HG03457 (cell line): ENCODE measurements around the gene ACTN4.

ENCODE experiments used
- ATAC-seq: cut with Tn5 transposase; IDR thresholded peaks from one replicate; pipeline ENCODE4 v1.9.1; 2021; ENCODE audit warnings: moderate number of reproducible peaks; ENCODE audit not compliant: unreplicated experiment

ACTN4 gene

GRCh38 chr19:38660724-38661123 lies 13.3 kb downstream of the ACTN4 start:
- no peak for ATAC-seq

- ATAC-seq = no peak
Observed at GRCh38 chr19:38661136-38661535, 13.7 kb downstream of the ACTN4 start.

- no peak for ATAC-seq
Observed at GRCh38 chr19:38661996-38662395, 14.5 kb downstream of the ACTN4 start.

DNA sequence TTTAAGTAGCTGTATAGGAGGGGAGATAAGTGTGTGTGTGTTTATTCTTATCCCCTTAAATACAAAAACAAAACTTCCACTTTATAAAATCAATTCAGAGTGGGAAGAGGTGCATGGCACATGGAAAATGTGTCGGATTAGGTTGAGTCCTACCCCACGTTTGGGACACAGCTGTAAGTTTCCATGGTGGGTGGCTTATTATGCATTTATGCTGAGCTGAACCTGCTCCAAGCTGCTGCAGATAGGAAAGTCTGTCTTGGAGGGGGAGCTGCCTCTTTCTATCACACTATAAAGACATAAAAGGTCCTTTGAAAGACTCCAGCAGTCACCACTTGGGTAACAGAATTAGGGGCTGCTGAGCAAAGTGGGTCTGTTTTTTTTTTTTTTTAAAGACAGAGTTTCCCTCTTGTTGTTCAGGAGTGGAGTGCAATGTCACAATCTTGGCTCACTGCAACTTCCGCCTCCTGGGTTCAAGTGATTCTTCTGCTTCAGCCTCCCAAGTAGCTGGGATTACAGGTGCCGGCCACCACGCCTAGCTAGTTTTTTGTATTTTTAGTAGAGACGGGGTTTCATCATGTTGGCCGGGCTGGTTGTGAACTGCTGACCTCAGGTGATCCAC lies 15.2 kb downstream of the ACTN4 start:
- no peak for ATAC-seq

GRCh38 chr19:38663156-38663651 lies 15.8 kb downstream of the ACTN4 start:
- no peak for ATAC-seq

DNA sequence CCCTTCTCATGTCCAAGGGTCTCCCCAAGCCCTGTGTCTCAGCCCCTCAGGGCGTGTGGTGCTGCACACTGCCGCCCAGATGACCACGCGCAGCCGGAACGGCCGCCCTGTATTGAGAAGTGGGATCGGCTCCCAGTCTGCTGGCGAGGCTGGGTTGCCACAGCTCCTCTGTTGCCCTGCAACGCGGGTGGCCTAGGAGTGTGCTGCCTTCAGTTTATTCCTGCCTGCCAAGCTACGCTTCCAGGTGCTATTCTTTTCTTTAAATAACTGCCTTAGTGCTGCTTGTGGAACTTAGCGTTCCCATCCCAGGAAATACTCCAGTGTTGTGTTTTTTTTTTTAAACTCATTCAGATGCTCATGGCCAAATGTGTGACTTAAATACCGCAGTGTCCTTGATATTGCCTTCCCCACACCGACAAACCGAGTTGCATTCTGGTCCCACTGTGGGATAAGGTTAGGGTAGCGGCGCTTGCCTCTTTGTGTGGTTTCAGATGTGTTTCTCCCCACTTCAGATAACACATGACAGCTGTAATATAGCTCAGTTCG lies 16.6 kb downstream of the ACTN4 start:
- ATAC-seq = no peak

GRCh38 chr19:38664503-38665211 lies 17.2 kb downstream of the ACTN4 start:
- no peak for ATAC-seq

- ATAC-seq = no peak
Observed at GRCh38 chr19:38665219-38665931, 17.9 kb downstream of the ACTN4 start.

DNA sequence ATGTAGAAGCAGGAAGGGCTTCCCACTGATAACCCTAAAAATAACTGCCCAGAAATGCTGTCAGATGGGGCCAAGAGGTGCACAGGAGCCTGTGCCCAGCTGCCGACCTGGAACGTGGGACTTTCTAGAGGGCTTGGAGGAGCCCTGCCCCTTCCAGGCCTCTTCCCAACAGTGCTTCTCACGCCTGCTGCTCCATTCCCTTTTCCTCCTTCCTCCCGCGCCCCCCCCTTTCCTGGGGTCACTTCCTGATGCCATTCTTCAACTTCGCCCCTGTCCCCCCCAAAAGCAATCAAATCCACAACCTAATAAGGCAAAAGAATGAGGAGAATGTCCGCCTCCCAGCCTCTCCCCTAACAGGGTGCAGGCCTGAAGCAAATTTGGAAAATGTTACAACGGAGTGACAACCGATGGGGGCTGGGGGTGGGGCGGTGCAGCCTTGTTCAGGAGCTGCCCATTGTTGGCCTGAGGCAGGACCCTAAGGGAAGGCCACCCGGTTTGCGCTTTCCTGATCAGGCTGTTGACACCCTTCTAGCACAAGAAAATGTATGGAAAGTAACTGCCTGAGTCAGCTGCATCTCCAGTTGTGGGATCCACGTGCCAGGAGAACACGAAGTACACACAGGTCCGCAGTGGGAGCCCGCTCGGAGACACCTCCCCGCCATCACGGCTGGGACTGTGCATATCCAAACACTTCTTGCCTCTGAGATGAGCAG lies 18.7 kb downstream of the ACTN4 start:
- ATAC-seq = no peak

DNA sequence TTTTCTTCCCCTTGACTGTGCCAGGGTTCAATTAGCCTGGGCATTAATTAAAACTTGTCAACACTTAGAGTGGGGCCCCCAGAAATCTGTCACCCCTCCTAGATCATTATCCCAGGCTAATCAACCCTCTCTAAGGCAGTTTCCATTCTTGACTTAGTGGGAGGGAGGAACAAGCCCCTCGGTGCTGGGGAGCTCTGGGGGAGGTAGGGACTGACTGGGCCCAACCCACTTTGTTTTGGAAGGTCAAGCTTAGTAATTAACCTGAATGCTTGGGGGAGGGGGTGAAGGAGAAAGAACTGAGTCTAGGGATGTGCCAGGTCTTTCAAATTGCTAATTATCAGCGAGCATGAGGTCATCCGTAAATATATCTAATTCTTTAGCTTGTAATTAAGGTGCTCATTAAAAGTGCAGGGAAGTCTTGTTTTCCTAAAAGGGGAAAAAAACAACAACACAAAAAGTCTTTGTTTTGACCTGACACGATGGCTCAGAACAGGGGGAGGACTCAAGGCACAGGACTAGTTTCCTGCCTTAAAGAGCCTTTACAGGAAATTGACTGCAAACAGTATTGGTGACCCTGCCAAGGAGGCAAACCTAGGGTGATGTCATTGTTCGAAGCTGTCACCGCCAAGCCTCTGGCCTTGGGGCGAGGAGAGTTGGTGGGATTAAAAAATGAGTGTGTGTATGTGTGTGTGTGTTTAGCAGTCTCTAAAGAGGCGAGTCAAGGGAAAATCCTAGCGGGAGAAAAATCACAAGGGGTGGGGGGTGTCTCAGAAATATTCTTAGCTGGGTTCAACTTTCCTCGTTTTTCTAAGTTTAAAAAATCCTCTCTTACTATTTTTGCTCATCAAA lies 19.4 kb downstream of the ACTN4 start:
- no peak for ATAC-seq

- ATAC-seq = no peak
Observed at GRCh38 chr19:38667661-38668171, 20.3 kb downstream of the ACTN4 start.

DNA sequence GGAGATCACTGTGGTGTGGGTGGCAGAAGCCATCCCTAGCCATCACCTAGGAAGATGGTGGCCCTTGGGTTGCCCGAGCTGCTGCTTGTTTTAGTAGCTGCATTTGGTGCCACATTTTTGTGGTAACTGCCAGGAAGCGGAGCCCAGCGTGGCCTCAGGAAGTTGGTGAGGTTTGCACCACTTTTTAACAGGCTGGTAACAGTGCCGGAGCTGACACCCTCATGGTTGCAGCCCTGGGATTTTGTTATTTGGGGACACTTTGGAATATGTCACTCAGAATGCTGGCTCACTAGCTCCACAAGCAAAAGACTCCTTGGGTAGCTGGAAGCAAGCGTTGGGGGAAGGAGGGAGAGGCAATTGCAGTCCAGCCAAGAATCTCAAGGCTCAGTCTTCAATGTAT lies 22.1 kb downstream of the ACTN4 start:
- no peak for ATAC-seq

DNA sequence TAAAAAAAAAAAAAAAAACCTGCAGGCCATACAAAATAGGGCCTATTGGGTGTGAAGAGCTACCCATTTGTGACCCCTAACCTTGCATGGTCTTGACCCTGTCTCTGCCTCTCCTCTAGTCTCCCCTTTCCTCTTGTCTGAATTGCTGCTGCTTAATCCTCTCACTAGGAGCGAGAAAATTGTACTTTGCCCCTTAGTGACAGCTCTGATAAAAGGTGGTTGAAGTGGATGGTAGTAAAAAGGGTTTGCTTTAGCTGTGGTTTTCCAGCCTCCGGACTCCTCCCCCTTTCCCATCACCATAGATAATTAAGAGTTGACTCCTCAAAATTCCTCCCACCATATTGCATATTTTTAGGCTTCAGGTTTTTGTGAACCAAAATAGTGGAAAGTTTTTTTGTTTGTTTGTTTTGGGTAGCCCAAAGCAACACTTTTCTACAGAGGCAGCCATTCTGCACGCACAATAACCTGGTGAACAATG lies 23.5 kb downstream of the ACTN4 start:
- ATAC-seq = no peak

DNA sequence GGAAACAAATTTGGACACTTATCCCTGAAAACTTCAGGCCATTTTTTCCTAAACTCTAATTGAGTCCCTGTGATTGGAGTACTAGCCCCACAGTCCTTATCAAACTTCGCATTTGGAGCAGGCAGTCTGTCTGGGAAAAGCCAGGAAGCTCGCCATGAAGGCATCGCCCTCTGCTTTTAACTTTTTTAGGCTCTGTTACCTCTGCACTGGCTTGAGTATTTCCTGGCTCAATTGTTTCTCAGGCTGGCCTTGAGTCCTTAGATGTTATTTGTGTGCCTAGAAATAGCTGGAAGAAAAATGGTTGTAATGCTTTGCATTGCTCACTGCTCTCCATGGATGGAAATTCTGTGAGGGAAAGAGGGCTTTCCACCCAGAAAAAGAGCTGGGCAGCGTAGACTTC lies 24.2 kb downstream of the ACTN4 start:
- no peak for ATAC-seq

- no peak for ATAC-seq
Observed at GRCh38 chr19:38673030-38673429, 25.6 kb downstream of the ACTN4 start.

GRCh38 chr19:38674388-38675171 lies 27.1 kb downstream of the ACTN4 start:
- no peak for ATAC-seq

GRCh38 chr19:38675611-38676010 lies 28.2 kb downstream of the ACTN4 start:
- no peak for ATAC-seq

DNA sequence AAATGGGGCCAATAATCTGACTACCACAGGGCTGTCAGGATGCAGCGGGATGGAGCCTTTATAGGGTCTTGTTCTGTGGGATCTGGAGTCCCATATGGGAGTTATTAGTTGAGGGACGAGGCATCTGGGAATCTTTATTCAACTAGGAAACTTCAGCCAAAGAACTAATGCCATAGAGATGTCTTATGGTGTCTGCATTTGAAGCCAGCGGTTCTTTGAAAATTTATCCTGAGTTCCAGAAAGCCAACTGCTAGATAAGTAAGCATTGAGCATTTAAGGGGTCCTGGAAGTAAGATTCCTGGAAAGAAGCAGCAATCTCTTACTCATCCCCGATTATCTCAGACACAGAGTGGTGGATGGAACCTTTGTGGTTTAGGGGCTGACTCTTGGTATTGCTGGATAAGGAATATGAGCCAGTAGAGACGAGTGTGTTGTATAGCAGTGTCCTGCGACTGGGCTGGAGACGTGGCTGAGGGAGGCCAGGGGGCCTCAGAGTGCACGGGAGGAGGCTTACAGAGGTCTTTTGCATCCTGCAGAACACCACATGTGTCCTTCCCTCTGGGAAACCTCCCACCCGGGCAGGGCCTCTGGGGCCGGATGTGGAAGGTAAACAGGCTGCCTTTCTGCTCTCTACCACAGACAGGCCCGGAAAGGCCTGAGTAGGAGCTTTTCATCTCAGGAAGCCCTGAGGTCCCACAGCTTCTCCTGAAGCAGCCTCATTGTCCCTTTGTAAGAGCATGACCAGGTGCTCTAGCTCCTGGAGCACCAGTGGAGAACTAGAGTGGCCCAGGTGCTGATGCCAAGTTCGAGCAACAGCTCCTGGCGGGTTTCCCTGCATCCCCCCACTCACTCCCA lies 28.8 kb downstream of the ACTN4 start:
- ATAC-seq = no peak
